Right lobe of liver (tissue), 4 donors: ENCODE measurements around the gene KDM4B.

Source experiments
- POLR2A ChIP-seq: fragments of 450-650 bp; IDR thresholded peaks from one replicate; pipeline ENCODE4 v1.6.1; 2017; ENCODE audit warnings: antibody characterized with exemption, mild to moderate bottlenecking
- TF ChIP-seq, protein P1 (sequence below), 4 donors: fragments of 200-600 bp in 3 of 4; fragments of 450-650 bp in 1 of 4; IDR thresholded peaks; one replicate each; pipeline versions ENCODE4 v1.5.1 to v1.8.0; 2016 to 2022; ENCODE audit warnings: antibody characterized with exemption in 4 of 4, mild to moderate bottlenecking in 2 of 4
- donor health status: DM: no; HTN: no; CAD: no.
- donor health status: DM: no; HTN: no; CAD: no.
- donor health status: DM: no; HTN: yes; CAD: no.

DNA sequence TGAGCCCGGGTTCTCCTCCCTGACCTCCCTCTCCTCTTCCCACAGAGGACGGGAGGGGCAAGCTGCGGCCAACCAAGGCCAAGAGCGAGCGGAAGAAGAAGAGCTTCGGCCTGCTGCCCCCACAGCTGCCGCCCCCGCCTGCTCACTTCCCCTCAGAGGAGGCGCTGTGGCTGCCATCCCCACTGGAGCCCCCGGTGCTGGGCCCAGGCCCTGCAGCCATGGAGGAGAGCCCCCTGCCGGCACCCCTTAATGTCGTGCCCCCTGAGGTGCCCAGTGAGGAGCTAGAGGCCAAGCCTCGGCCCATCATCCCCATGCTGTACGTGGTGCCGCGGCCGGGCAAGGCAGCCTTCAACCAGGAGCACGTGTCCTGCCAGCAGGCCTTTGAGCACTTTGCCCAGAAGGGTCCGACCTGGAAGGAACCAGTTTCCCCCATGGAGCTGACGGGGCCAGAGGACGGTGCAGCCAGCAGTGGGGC is 162.2 kb downstream of the KDM4B start:
- TF ChIP-seq POLR2A = no peak
- TF ChIP-seq, protein P1, sequence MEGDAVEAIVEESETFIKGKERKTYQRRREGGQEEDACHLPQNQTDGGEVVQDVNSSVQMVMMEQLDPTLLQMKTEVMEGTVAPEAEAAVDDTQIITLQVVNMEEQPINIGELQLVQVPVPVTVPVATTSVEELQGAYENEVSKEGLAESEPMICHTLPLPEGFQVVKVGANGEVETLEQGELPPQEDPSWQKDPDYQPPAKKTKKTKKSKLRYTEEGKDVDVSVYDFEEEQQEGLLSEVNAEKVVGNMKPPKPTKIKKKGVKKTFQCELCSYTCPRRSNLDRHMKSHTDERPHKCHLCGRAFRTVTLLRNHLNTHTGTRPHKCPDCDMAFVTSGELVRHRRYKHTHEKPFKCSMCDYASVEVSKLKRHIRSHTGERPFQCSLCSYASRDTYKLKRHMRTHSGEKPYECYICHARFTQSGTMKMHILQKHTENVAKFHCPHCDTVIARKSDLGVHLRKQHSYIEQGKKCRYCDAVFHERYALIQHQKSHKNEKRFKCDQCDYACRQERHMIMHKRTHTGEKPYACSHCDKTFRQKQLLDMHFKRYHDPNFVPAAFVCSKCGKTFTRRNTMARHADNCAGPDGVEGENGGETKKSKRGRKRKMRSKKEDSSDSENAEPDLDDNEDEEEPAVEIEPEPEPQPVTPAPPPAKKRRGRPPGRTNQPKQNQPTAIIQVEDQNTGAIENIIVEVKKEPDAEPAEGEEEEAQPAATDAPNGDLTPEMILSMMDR (IDR thresholded peaks at IDR 0.05) = no peak
